ENCODE data around the gene BOD1. TPM values are rescaled to one million over a fixed set of nuclear protein-coding genes. Genes with fewer than 3 reads are reported as not detected.
"Not testable (repeated sequence)": the region's sequence is repeated elsewhere in the genome, so short reads cannot be mapped to it uniquely, and the experiment has no call there.

The BOD1 gene
- total RNA-seq, 1 donor from 2014 or later, result 34.1 TPM

GRCh38 chr5:173590436-173591055 is 25.9 kb downstream of the BOD1 start:
- no peak for TF ChIP-seq CTCF (IDR thresholded peaks at IDR 0.05)
- TF ChIP-seq POLR2A (IDR thresholded peaks at IDR 0.05), result no peak
- no peak for TF ChIP-seq POLR2AphosphoS5 (IDR thresholded peaks at IDR 0.05; ENCODE audit: insufficient read depth in 1 of 2, low read depth in 1 of 2)
- Histone ChIP-seq H3K4me1 (peaks cover 15% of the 10 kb centered on the region), H3K27ac (peak overlapping the region; percentile 68), H3K4me3 (peak overlapping the region in 1 of 2 donors; percentile 20), H3K27me3 (no peaks in the 10 kb centered on the region), H3K36me3 (peaks cover 0 to 4% of the 10 kb centered on the region in 2 donors), H3K9me3 (peaks cover 6% of the 10 kb centered on the region)
- intact Hi-C loops (cut with DNase I), result no loop called here
- no peak for DNase-seq (ENCODE audit: extremely low spot score in 2 of 2)

GRCh38 chr5:173586133-173586532 is 30.3 kb downstream of the BOD1 start:
- H3K27me3 ChIP-seq; DNase-seq (ENCODE audit: extremely low spot score in 2 of 2); H3K4me3 ChIP-seq; H3K27ac ChIP-seq; intact Hi-C loops (cut with DNase I); H3K36me3 ChIP-seq; H3K9me3 ChIP-seq: not testable (repeated sequence)
- peaks cover 33% of the 10 kb centered on the region for H3K4me1 ChIP-seq

GRCh38 chr5:173583346-173583745 is 33.1 kb downstream of the BOD1 start:
- Histone ChIP-seq H3K36me3 (no peaks in the 10 kb centered on the region), H3K4me1 (peaks cover 18% of the 10 kb centered on the region), H3K27ac (no peak overlapping the region), H3K9me3 (peaks cover 4% of the 10 kb centered on the region), H3K4me3 (no peak overlapping the region), H3K27me3 (no peaks in the 10 kb centered on the region)
- intact Hi-C loops (cut with DNase I), result no loop called here
- TF ChIP-seq POLR2A (IDR thresholded peaks at IDR 0.05) (no peak), CTCF (IDR thresholded peaks at IDR 0.05) (no peak), POLR2AphosphoS5 (IDR thresholded peaks at IDR 0.05; ENCODE audit: insufficient read depth in 1 of 2, low read depth in 1 of 2) (no peak)
- no peak for DNase-seq (ENCODE audit: extremely low spot score in 2 of 2)

GRCh38 chr5:173582216-173583111 is 34.0 kb downstream of the BOD1 start:
- no peak for TF ChIP-seq CTCF (IDR thresholded peaks at IDR 0.05)
- no peak for TF ChIP-seq POLR2A (IDR thresholded peaks at IDR 0.05)
- TF ChIP-seq POLR2AphosphoS5 (IDR thresholded peaks at IDR 0.05; ENCODE audit: insufficient read depth in 1 of 2, low read depth in 1 of 2), result no peak
- intact Hi-C loops (cut with DNase I), result no loop called here

GRCh38 chr5:173581408-173582215 is 34.8 kb downstream of the BOD1 start:
- DNase-seq (ENCODE audit: extremely low spot score in 2 of 2), result no peak
- no peaks in the 10 kb centered on the region for H3K27me3 ChIP-seq
- H3K27ac ChIP-seq, result no peak overlapping the region
- peaks cover 4% of the 10 kb centered on the region for H3K9me3 ChIP-seq
- intact Hi-C loops (cut with DNase I), result no loop called here
- no peaks in the 10 kb centered on the region for H3K36me3 ChIP-seq
- H3K4me1 ChIP-seq, result peaks cover 18% of the 10 kb centered on the region
- TF ChIP-seq POLR2A (IDR thresholded peaks at IDR 0.05) (no peak), POLR2AphosphoS5 (IDR thresholded peaks at IDR 0.05; ENCODE audit: insufficient read depth in 1 of 2, low read depth in 1 of 2) (no peak), CTCF (IDR thresholded peaks at IDR 0.05) (peak in 1 of 3 experiments; percentile 11)
- no peak overlapping the region for H3K4me3 ChIP-seq

More at GRCh38 chr5:173582216-173583111, 34.0 kb downstream of the BOD1 start:
- H3K27me3 ChIP-seq, result no peaks in the 10 kb centered on the region
- peaks cover 18% of the 10 kb centered on the region for H3K4me1 ChIP-seq
- no peak overlapping the region for H3K4me3 ChIP-seq
- no peaks in the 10 kb centered on the region for H3K36me3 ChIP-seq
- H3K9me3 ChIP-seq, result peaks cover 4% of the 10 kb centered on the region
- no peak overlapping the region for H3K27ac ChIP-seq
- no peak for DNase-seq (ENCODE audit: extremely low spot score in 2 of 2)

Measured in vagina (tissue), 2 donors.